Stimulated activated CD8-positive, alpha-beta memory T cell treated with anti-CD3 and anti-CD28 coated beads, Interleukin-4, amount 100 ng/mL, for 24 hours (primary cell): ENCODE results near the gene TSPAN10.
"Not testable (repeated sequence)": the region's sequence is repeated elsewhere in the genome, so short reads cannot be mapped to it uniquely, and the experiment has no call there.

ENCODE experiments used
- DNase-seq: peaks from one replicate; pipeline ENCODE4 v3.0.0-alpha.2; 2020; ENCODE audit warnings: low read depth

Gene TSPAN10

GRCh38 chr17:81664051-81664470 is 27.1 kb downstream of the TSPAN10 start:
- no peak for DNase-seq

GRCh38 chr17:81665205-81666091 is 28.5 kb downstream of the TSPAN10 start:
- no peak for DNase-seq

GRCh38 chr17:81666092-81666341 is 29.0 kb downstream of the TSPAN10 start:
- no peak for DNase-seq

- DNase-seq: peak; percentile 90
These were observed 29.6 kb downstream of the TSPAN10 start, which contains the start of the genes CCDC137 and OXLD1 for GRCh38 chr17:81666342-81667191. Gene CCDC137, plus strand, starts transcription at chr17:81666737. Its CDS starts 30 bp downstream, at chr17:81666767. Gene OXLD1, minus strand, starts transcription at chr17:81666605. Its CDS starts 28 bp downstream, at chr17:81666577.

GRCh38 chr17:81667754-81668153 is 30.8 kb downstream of the TSPAN10 start:
- DNase-seq: no peak

- no peak for DNase-seq
These were observed 35.5 kb downstream of the TSPAN10 start for GRCh38 chr17:81672504-81672903.

- no peak for DNase-seq
These were observed 36.0 kb downstream of the TSPAN10 start for GRCh38 chr17:81672954-81673353.

- DNase-seq: no peak
These were observed 36.7 kb downstream of the TSPAN10 start for GRCh38 chr17:81673561-81674258.

GRCh38 chr17:81675515-81676221 is 38.7 kb downstream of the TSPAN10 start:
- not testable (repeated sequence) for DNase-seq

- no peak for DNase-seq
These were observed 39.9 kb downstream of the TSPAN10 start for GRCh38 chr17:81676906-81677305.

GRCh38 chr17:81680150-81680549 is 43.2 kb downstream of the TSPAN10 start:
- no peak for DNase-seq

- DNase-seq: no peak
These were observed 44.7 kb downstream of the TSPAN10 start for GRCh38 chr17:81681672-81682071.

- DNase-seq: no peak
These were observed 45.7 kb downstream of the TSPAN10 start for GRCh38 chr17:81682565-81683207.

GRCh38 chr17:81683208-81683583 is 46.2 kb downstream of the TSPAN10 start:
- no peak for DNase-seq

GRCh38 chr17:81683584-81684441 is 46.8 kb downstream of the TSPAN10 start, which contains the start of the genes ARL16 and HGS:
Gene ARL16, minus strand, starts transcription at chr17:81683797. Its CDS starts 44 bp downstream, at chr17:81683753.
Gene HGS, plus strand, starts transcription at chr17:81684011. Its CDS starts 56 bp downstream, at chr17:81684067.
- DNase-seq: peak; percentile 93

GRCh38 chr17:81684442-81684911 is 47.5 kb downstream of the TSPAN10 start:
- no peak for DNase-seq

GRCh38 chr17:81685108-81685507 is 48.1 kb downstream of the TSPAN10 start:
- DNase-seq: no peak

- DNase-seq: no peak
These were observed 49.6 kb downstream of the TSPAN10 start for GRCh38 chr17:81686614-81687013.

GRCh38 chr17:81687770-81688541 is 51.0 kb downstream of the TSPAN10 start:
- no peak for DNase-seq
